ENCODE data around the gene PITPNM3. TPM values are rescaled to one million over a fixed set of nuclear protein-coding genes. Genes with fewer than 3 reads are reported as not detected.
A peak's percentile ranks its signal among the peaks of the same experiment; 100 is the strongest.

PITPNM3 gene
- total and polyA plus RNA-seq, 5 donors from 2014 or later: 0.12 to 0.20 TPM; not detected in 3

DNA sequence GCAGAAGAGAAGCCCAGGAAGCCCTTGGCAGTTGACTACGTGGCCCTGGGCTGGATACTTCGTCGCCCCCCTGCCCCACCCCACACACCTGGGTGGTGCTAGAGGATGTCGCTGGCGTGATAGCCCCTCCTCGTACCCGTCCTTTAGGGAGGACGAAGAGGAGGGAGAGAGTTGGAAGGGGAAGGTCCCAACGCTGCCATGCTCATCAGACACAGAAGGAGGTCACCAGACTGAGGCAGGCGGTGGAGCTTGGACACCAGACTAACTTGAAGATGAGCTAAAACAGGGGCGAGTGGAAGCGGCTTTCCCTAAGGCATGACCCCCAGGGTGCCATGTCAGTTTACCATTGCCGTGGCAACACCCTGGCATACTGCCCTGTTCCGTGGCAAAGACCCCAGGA is 132.4 kb downstream of the PITPNM3 start:
- peaks cover 8% of the 10 kb centered on the region for H3K4me1 ChIP-seq (ENCODE audit: control insufficient read depth, insufficient read depth, low read length, poor library complexity, severe bottlenecking)
- Mint-ChIP-seq H3K4me3 (no peak overlapping the region), H3K27me3 (peaks cover 14% of the 10 kb centered on the region), H3K36me3 (no peaks in the 10 kb centered on the region), H3K27ac (peak overlapping the region in 1 of 3 donors; percentile 1), H3K4me1 (peaks cover 6 to 22% (median 9%) of the 10 kb centered on the region in 4 donors), H3K9me3 (no peaks in the 10 kb centered on the region)
- no peak for ATAC-seq (ENCODE audit: low read depth in 2 of 2)
- H3K27me3 ChIP-seq (ENCODE audit: control insufficient read depth, insufficient read depth, low read length): no peaks in the 10 kb centered on the region
- no peak overlapping the region for H3K4me3 ChIP-seq (ENCODE audit: low read depth, low read length)
- no peaks in the 10 kb centered on the region for H3K36me3 ChIP-seq (ENCODE audit: control insufficient read depth, insufficient read depth, low read length)
- no peak for DNase-seq
- H3K9me3 ChIP-seq (ENCODE audit: control insufficient read depth in 2 of 2, low read length in 2 of 2): no peaks in the 10 kb centered on the region
- H3K27ac ChIP-seq (ENCODE audit: insufficient read depth, low read length, poor library complexity, severe bottlenecking): no peak overlapping the region

DNA sequence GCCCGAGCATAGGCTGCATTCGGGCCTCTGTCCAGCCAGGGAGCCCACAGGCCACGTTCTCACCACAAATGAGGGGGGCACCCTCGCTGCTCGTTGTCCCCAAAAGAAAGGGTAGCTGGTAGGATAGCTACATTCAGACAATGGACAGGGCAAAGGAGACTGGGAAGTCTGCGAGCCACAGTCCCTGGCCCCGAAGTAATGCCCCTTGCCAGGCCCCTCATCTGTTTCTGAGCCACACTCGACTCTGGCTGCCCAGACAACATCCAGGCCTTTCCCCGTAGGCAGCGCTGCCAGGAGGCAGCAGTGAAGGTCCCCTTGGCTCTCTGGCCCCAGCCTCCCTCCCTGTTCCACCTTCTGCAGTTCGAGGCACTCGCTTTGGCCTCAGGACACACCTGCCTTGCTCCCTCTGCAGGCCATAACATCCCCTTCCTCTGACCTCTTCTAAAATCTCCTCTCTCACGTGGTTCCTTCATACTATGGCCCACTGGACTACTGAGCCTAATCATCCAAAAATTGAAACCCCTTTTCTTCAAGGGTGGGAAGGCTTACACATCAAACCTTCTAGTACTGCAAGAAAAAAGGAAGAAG is 133.6 kb downstream of the PITPNM3 start:
- no peaks in the 10 kb centered on the region for H3K36me3 ChIP-seq (ENCODE audit: control insufficient read depth, insufficient read depth, low read length)
- peaks cover 8% of the 10 kb centered on the region for H3K4me1 ChIP-seq (ENCODE audit: control insufficient read depth, insufficient read depth, low read length, poor library complexity, severe bottlenecking)
- H3K9me3 Mint-ChIP-seq: no peaks in the 10 kb centered on the region
- no peaks in the 10 kb centered on the region for H3K9me3 ChIP-seq (ENCODE audit: control insufficient read depth in 2 of 2, low read length in 2 of 2)
- peaks cover 6 to 16% (median 8%) of the 10 kb centered on the region in 4 donors for H3K4me1 Mint-ChIP-seq
- H3K27ac Mint-ChIP-seq: no peak overlapping the region
- no peaks in the 10 kb centered on the region for H3K27me3 ChIP-seq (ENCODE audit: control insufficient read depth, insufficient read depth, low read length)
- no peak overlapping the region for H3K27ac ChIP-seq (ENCODE audit: insufficient read depth, low read length, poor library complexity, severe bottlenecking)
- DNase-seq (no peak), ATAC-seq (ENCODE audit: low read depth in 2 of 2) (no peak)
- H3K27me3 Mint-ChIP-seq: peaks cover 14% of the 10 kb centered on the region
- H3K36me3 Mint-ChIP-seq: no peaks in the 10 kb centered on the region
- H3K4me3 ChIP-seq (ENCODE audit: low read depth, low read length): no peak overlapping the region
- no peak overlapping the region for H3K4me3 Mint-ChIP-seq

DNA sequence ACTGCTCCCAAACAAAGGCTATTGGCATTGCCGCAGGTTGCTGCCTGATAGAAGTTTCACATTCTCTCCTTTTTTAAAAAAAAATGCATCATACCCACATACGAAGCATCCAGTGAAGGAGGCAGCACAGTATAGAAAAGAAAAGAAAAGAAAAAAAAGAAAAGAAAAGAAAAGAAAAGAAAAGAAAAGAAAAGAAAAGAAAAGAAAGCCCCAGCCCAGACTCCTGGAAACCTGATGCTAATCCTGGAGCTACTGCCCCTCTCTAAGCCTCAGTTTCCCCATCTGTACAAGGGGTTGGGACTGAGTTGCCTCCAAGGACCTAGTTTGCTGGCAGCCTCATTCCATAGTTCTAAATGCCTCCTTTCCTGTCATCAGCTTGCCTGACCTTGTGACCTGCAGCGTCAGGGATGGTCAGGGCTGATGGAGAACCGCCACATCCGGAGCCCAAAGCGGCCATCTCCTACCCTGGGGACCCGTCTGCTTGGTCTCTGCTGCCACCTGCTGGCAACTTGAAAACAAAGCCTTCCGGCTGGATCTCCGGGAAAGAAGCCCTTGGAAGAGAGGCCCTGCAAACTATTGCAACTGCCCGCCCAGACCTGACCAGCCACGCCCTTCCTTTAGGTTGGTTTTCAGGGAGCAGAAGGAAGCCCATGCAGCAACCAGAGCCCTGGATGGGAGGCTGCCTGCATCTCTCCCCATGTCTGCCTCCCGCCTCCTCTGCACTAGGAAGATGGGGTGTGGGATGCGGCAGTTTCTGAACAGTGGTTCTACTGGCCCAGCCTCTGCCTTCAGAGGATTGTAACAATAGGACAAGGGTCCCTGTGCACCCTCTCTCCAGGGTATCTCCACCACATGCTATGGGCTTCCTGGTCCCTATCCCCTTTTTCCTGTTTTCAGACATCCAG is 134.4 kb downstream of the PITPNM3 start:
- H3K27ac Mint-ChIP-seq: no peak overlapping the region
- no peaks in the 10 kb centered on the region for H3K9me3 ChIP-seq (ENCODE audit: control insufficient read depth in 2 of 2, low read length in 2 of 2)
- H3K27me3 ChIP-seq (ENCODE audit: control insufficient read depth, insufficient read depth, low read length): no peaks in the 10 kb centered on the region
- H3K4me1 ChIP-seq (ENCODE audit: control insufficient read depth, insufficient read depth, low read length, poor library complexity, severe bottlenecking): peaks cover 2% of the 10 kb centered on the region
- DNase-seq (peak; percentile 56 to 69 (median 64)), ATAC-seq (ENCODE audit: low read depth in 2 of 2) (peak; percentile 54 to 68)
- H3K9me3 Mint-ChIP-seq: no peaks in the 10 kb centered on the region
- peaks cover 0 to 8% (median 1%) of the 10 kb centered on the region in 4 donors for H3K4me1 Mint-ChIP-seq
- H3K36me3 ChIP-seq (ENCODE audit: control insufficient read depth, insufficient read depth, low read length): no peaks in the 10 kb centered on the region
- no peak overlapping the region for H3K4me3 Mint-ChIP-seq
- no peaks in the 10 kb centered on the region for H3K36me3 Mint-ChIP-seq
- no peak overlapping the region for H3K27ac ChIP-seq (ENCODE audit: insufficient read depth, low read length, poor library complexity, severe bottlenecking)
- H3K27me3 Mint-ChIP-seq: peaks cover 14% of the 10 kb centered on the region
- H3K4me3 ChIP-seq (ENCODE audit: low read depth, low read length): no peak overlapping the region

DNA sequence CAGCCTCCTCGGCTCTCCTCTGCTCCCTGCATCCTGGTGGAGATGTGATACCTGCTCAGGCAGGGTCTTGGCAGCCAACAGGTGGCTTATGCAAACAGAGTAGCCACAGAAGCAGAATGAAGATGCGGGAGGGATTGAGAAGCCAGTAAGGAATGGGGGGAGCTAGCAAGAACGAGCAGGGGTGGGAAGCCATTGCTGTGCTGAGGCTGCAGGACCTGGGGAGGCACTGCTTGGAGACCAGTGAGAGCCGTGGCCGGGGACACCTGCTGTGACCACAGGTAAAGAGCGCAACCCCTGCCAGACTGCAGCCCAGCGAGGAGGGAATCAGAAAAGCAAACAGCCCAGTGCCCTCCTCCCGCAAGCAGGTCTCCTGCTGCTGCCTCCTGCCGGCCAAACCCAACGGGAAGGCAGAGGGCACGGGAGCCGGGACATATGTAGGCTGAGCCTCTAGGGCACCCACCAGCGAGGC is 136.1 kb downstream of the PITPNM3 start:
- Mint-ChIP-seq H3K4me3 (no peak overlapping the region), H3K9me3 (no peaks in the 10 kb centered on the region), H3K27me3 (peaks cover 14% of the 10 kb centered on the region), H3K36me3 (no peaks in the 10 kb centered on the region), H3K4me1 (peaks cover 0 to 7% (median 0%) of the 10 kb centered on the region in 4 donors), H3K27ac (no peak overlapping the region)
- Histone ChIP-seq H3K4me3 (ENCODE audit: low read depth, low read length) (no peak overlapping the region), H3K27ac (ENCODE audit: insufficient read depth, low read length, poor library complexity, severe bottlenecking) (no peak overlapping the region), H3K4me1 (ENCODE audit: control insufficient read depth, insufficient read depth, low read length, poor library complexity, severe bottlenecking) (no peaks in the 10 kb centered on the region), H3K27me3 (ENCODE audit: control insufficient read depth, insufficient read depth, low read length) (no peaks in the 10 kb centered on the region), H3K9me3 (ENCODE audit: control insufficient read depth in 2 of 2, low read length in 2 of 2) (no peaks in the 10 kb centered on the region), H3K36me3 (ENCODE audit: control insufficient read depth, insufficient read depth, low read length) (no peaks in the 10 kb centered on the region)
- DNase-seq (peak in 1 of 3 donors; percentile 18), ATAC-seq (ENCODE audit: low read depth in 2 of 2) (no peak)

DNA sequence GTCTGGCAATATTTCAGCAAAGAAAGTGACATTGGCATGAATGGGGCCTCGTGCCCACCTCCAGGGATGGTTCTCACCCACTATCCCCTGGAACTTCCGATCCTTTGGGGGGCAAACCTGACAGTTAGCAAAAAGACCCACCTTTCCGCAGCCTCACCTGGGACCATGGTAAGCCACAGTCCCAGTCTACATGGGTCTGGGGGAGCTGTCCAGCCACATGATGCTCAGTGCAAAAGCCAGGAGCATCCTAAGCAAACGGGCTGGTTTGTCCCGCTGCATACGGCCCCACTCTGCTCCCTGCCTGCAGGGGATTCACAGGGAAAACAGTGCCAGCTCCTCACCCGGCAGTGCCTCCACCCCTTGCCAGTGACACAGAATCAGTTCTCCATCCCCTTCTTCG is 140.7 kb downstream of the PITPNM3 start:
- Mint-ChIP-seq H3K27ac (no peak overlapping the region), H3K36me3 (no peaks in the 10 kb centered on the region), H3K27me3 (no peaks in the 10 kb centered on the region), H3K9me3 (no peaks in the 10 kb centered on the region), H3K4me3 (no peak overlapping the region), H3K4me1 (peaks cover 0 to 2% (median 0%) of the 10 kb centered on the region in 4 donors)
- Histone ChIP-seq H3K4me1 (ENCODE audit: control insufficient read depth, insufficient read depth, low read length, poor library complexity, severe bottlenecking) (no peaks in the 10 kb centered on the region), H3K36me3 (ENCODE audit: control insufficient read depth, insufficient read depth, low read length) (no peaks in the 10 kb centered on the region), H3K9me3 (ENCODE audit: control insufficient read depth in 2 of 2, low read length in 2 of 2) (no peaks in the 10 kb centered on the region), H3K4me3 (ENCODE audit: low read depth, low read length) (no peak overlapping the region), H3K27me3 (ENCODE audit: control insufficient read depth, insufficient read depth, low read length) (no peaks in the 10 kb centered on the region), H3K27ac (ENCODE audit: insufficient read depth, low read length, poor library complexity, severe bottlenecking) (no peak overlapping the region)
- DNase-seq: no peak
- no peak for ATAC-seq (ENCODE audit: low read depth in 2 of 2)

DNA sequence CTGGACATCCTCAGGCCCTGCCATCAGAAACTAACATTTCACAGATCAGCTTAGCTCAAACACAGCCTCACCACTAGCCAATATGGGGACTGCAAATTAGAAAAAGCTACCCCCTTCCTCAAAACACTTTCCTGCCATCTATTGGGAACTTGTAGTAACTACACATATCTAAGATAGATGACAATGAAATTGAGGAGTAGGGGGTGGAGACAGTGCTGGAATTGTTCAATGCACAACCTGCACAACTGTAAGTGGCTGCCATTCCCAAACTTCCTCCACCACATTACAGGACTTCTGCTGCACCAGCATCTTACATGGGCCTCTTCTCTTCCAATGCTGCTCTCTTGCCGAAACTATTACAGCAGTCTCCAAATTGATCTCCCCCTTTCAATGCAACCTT is 143.3 kb downstream of the PITPNM3 start:
- no peak overlapping the region for H3K27ac ChIP-seq (ENCODE audit: insufficient read depth, low read length, poor library complexity, severe bottlenecking)
- no peak overlapping the region for H3K4me3 ChIP-seq (ENCODE audit: low read depth, low read length)
- H3K27me3 ChIP-seq (ENCODE audit: control insufficient read depth, insufficient read depth, low read length): no peaks in the 10 kb centered on the region
- Mint-ChIP-seq H3K27ac (no peak overlapping the region), H3K4me3 (no peak overlapping the region), H3K9me3 (no peaks in the 10 kb centered on the region), H3K36me3 (no peaks in the 10 kb centered on the region), H3K4me1 (no peaks in the 10 kb centered on the region), H3K27me3 (no peaks in the 10 kb centered on the region)
- ATAC-seq (ENCODE audit: low read depth in 2 of 2) (no peak), DNase-seq (peak in 2 of 3 donors; percentile 8 to 36)
- H3K4me1 ChIP-seq (ENCODE audit: control insufficient read depth, insufficient read depth, low read length, poor library complexity, severe bottlenecking): no peaks in the 10 kb centered on the region
- no peaks in the 10 kb centered on the region for H3K36me3 ChIP-seq (ENCODE audit: control insufficient read depth, insufficient read depth, low read length)
- H3K9me3 ChIP-seq (ENCODE audit: control insufficient read depth in 2 of 2, low read length in 2 of 2): no peaks in the 10 kb centered on the region

DNA sequence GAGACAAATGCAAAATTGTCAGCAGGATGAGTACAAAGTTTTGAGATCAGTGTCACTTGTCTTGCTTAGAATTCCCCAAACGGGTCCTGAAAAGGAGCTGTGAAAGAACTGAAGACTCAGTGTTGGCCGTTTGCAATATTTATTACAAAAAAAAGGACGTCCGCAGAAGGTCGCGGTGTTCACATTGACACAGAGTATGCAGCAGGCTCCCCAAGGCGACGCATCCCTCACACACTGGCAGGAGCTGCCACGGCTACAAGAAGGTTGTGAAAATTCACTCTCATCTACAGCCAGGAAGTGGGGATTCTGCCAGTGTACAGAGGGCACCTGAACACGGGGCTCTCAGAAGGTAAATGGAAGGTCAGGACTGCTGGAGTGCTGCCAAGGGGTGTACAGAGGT is 147.6 kb downstream of the PITPNM3 start:
- no peak overlapping the region for H3K4me3 ChIP-seq (ENCODE audit: low read depth, low read length)
- no peaks in the 10 kb centered on the region for H3K4me1 ChIP-seq (ENCODE audit: control insufficient read depth, insufficient read depth, low read length, poor library complexity, severe bottlenecking)
- no peak for DNase-seq
- Mint-ChIP-seq H3K9me3 (no peaks in the 10 kb centered on the region), H3K27ac (no peak overlapping the region), H3K36me3 (no peaks in the 10 kb centered on the region), H3K27me3 (no peaks in the 10 kb centered on the region), H3K4me1 (no peaks in the 10 kb centered on the region), H3K4me3 (no peak overlapping the region)
- no peak overlapping the region for H3K27ac ChIP-seq (ENCODE audit: insufficient read depth, low read length, poor library complexity, severe bottlenecking)
- H3K9me3 ChIP-seq (ENCODE audit: control insufficient read depth in 2 of 2, low read length in 2 of 2): no peaks in the 10 kb centered on the region
- ATAC-seq (ENCODE audit: low read depth in 2 of 2): no peak
- no peaks in the 10 kb centered on the region for H3K36me3 ChIP-seq (ENCODE audit: control insufficient read depth, insufficient read depth, low read length)
- H3K27me3 ChIP-seq (ENCODE audit: control insufficient read depth, insufficient read depth, low read length): peaks cover 3% of the 10 kb centered on the region

Measured in CD4-positive, CD25-positive, alpha-beta regulatory T cell (primary cell).